Activated CD4-positive, alpha-beta T cell treated with anti-CD3 and anti-CD28 coated beads for 48 hours (primary cell): ENCODE measurements around the gene ARPC1B.
"Not testable (repeated sequence)": the region's sequence is repeated elsewhere in the genome, so short reads cannot be mapped to it uniquely, and the experiment has no call there.

Experiments used
- DNase-seq: peaks from one replicate; pipeline ENCODE4 v3.0.0-alpha.2; 2020

The ARPC1B gene

GRCh38 chr7:99415513-99416127 is 41.1 kb downstream of the ARPC1B start:
- peak; percentile 47 for DNase-seq

GRCh38 chr7:99418260-99418659 is 43.7 kb downstream of the ARPC1B start:
- no peak for DNase-seq

GRCh38 chr7:99419323-99420021 is 44.9 kb downstream of the ARPC1B start:
- no peak for DNase-seq

- no peak for DNase-seq
Observed at GRCh38 chr7:99420213-99420612, 45.7 kb downstream of the ARPC1B start.

GRCh38 chr7:99420986-99421385 is 46.5 kb downstream of the ARPC1B start:
- DNase-seq, result no peak

GRCh38 chr7:99422186-99422585 is 47.7 kb downstream of the ARPC1B start:
- no peak for DNase-seq

GRCh38 chr7:99422625-99423024 is 48.1 kb downstream of the ARPC1B start:
- DNase-seq, result no peak

- no peak for DNase-seq
Observed at GRCh38 chr7:99424932-99425730, 50.6 kb downstream of the ARPC1B start.

GRCh38 chr7:99428972-99429566 is 54.5 kb downstream of the ARPC1B start:
- DNase-seq, result no peak

- no peak for DNase-seq
Observed at GRCh38 chr7:99429756-99430155, 55.2 kb downstream of the ARPC1B start.

GRCh38 chr7:99431756-99432540 is 57.4 kb downstream of the ARPC1B start:
- DNase-seq, result not testable (repeated sequence)

GRCh38 chr7:99433158-99433557 is 58.6 kb downstream of the ARPC1B start:
- no peak for DNase-seq

GRCh38 chr7:99437946-99438572 is 63.5 kb downstream of the ARPC1B start:
- no peak for DNase-seq

- DNase-seq, result peak; percentile 96
Observed at GRCh38 chr7:99438573-99439480, 64.3 kb downstream of the ARPC1B start, which contains the start of the genes CPSF4 and PTCD1. Gene CPSF4 (plus strand): TSS chr7:99438943. CDS start chr7:99439083, 140 bp downstream. Gene PTCD1 (minus strand): TSS chr7:99438798. CDS start chr7:99435242, 3,556 bp downstream.

GRCh38 chr7:99440195-99440594 is 65.7 kb downstream of the ARPC1B start:
- DNase-seq, result no peak
